Measurements from ENCODE around the gene ESPN. TPM values are rescaled to one million over a fixed set of nuclear protein-coding genes. Genes with fewer than 3 reads are reported as not detected.
A peak's percentile ranks its signal among the peaks of the same experiment; 100 is the strongest.

ESPN gene
- total and polyA plus RNA-seq, 2 of the 8 experiments (the other 6 are each of a cell fraction or from before 2014, with no cell fraction given): 5.2 to 16.3 TPM

DNA sequence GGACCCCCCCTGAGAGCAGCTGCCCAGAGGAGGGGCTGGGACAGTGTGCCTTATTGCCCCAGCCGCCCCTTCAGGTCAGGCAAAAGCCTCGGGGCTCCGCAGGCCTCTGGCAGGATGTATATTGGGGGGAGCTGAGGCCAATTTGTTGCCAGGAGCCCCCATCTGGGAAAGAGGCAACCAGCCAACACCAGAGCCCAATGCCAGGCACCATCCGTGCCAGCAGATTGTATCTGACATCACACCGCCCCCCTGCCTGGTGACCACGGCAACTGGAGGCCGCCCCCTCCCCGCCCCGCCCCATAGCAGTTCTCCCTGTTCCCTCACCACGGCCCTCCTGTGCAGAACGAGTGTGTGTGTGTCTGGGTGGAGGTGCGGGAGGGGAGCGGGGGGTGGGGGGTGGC is 70.5 kb downstream of the ESPN start:
- no peak overlapping the region for H3K14ac ChIP-seq (ENCODE audit: insufficient read length)
- no peak overlapping the region; the same call in 1 of the 2 replicates for H2BK12ac ChIP-seq (ENCODE audit: low read depth, low read length)
- POLR2A ChIA-PET (ENCODE audit: partially characterized antibody): interaction anchor here (1.3 kb wide), 1 partner anchor 59 kb away, joined by 4 read pairs; the partner anchor contains the start of gene NOL9
- CTCF ChIA-PET (ENCODE audit: partially characterized antibody): interaction anchor here (1.2 to 7.5 kb wide), 6 partner anchors 9 to 57 kb away, joined by 4 to 60 read pairs (median 6); no protein-coding TSS in a partner anchor
- no peak overlapping the region for H3K4ac ChIP-seq (replicated peaks; ENCODE audit: insufficient read length, low read depth, low read length)
- H3K36me3 ChIP-seq (ENCODE audit: control insufficient read depth in 2 of 4, insufficient read depth in 4 of 4, low read length in 3 of 4): no peaks in the 10 kb centered on the region
- H3K79me2 ChIP-seq (ENCODE audit: control insufficient read depth in 1 of 2, insufficient read depth in 2 of 2, low read length in 2 of 2): no peaks in the 10 kb centered on the region
- DNase-seq (ENCODE audit: low read depth in 1 of 2, low spot score in 2 of 2) (no peak), FAIRE-seq (no peak)
- H3K9me3 ChIP-seq (ENCODE audit: insufficient read depth in 2 of 2, low read depth in 1 of 2, low read length in 1 of 2): no peaks in the 10 kb centered on the region
- no peak overlapping the region for H3K18ac ChIP-seq (ENCODE audit: extremely low read depth, low read length)
- peak overlapping the region; percentile 1 to 87; a peak in 1 of 4 replicates for H3K4me2 ChIP-seq (ENCODE audit: insufficient read depth in 1 of 2, low read depth in 2 of 2, low read length in 2 of 2)
- no peak overlapping the region for H2BK5ac ChIP-seq (ENCODE audit: low read depth, low read length)
- H3K27me3 ChIP-seq (replicated peaks in 1 of 4; ENCODE audit: control insufficient read depth in 3 of 4, extremely low read depth in 1 of 4, insufficient read depth in 3 of 4, low read length in 3 of 4): peaks cover 0 to 31% (median 20%) of the 10 kb centered on the region in 4 experiments; a peak in 5 of 7 replicates
- no peak overlapping the region; the same call in 1 of the 2 replicates for H4K8ac ChIP-seq (ENCODE audit: extremely low read depth, insufficient read depth, low read length)
- H2AK5ac ChIP-seq (ENCODE audit: low read depth, low read length): no peak overlapping the region
- H2BK120ac ChIP-seq (replicated peaks; ENCODE audit: low read depth, low read length): no peak overlapping the region
- no peak overlapping the region for H4K5ac ChIP-seq (ENCODE audit: insufficient read length, low read depth, low read length)
- peaks cover 19% of the 10 kb centered on the region; the same call in 1 of the 2 replicates for H3K23me2 ChIP-seq (ENCODE audit: low read depth, low read length)
- H3K79me1 ChIP-seq (ENCODE audit: low read depth, low read length): no peaks in the 10 kb centered on the region; the same call in 1 of the 2 replicates
- peaks cover 0 to 37% (median 23%) of the 10 kb centered on the region in 4 experiments; a peak in 6 of 7 replicates for H3K4me1 ChIP-seq (replicated peaks in 1 of 4; ENCODE audit: control insufficient read depth in 3 of 4, insufficient read depth in 4 of 4, low read length in 3 of 4)
- H3K4me3 ChIP-seq (ENCODE audit: extremely low read depth in 1 of 4, insufficient read depth in 2 of 4, low read depth in 3 of 4, low read length in 4 of 4): no peak overlapping the region
- no peak overlapping the region for H2BK20ac ChIP-seq (ENCODE audit: low read length)
- H3K56ac ChIP-seq (replicated peaks; ENCODE audit: insufficient read length, low read depth, low read length): no peak overlapping the region
- H2AFZ ChIP-seq (ENCODE audit: low read length): no peak overlapping the region
- H4K20me1 ChIP-seq (replicated peaks in 1 of 2; ENCODE audit: control insufficient read depth in 1 of 2, insufficient read depth in 2 of 2, low read length in 2 of 2): peaks cover 4% of the 10 kb centered on the region in 2 experiments
- H3K27ac ChIP-seq (ENCODE audit: low read depth, low read length): no peak overlapping the region
- 70% methylated on average over 11 of the region's 13 CpGs; no CpG with 5 or more reads in 1 of the 2 experiments for WGBS, 2 experiments (ENCODE audit: extremely low coverage in 1 of 2, insufficient coverage in 1 of 2, insufficient read length in 1 of 2, insufficient replicate concordance in 2 of 2, low coverage in 1 of 2, low lambda C conversion rate in 2 of 2, missing lambda C conversion rate in 1 of 2)
- H3K23ac ChIP-seq (ENCODE audit: insufficient read length): no peak overlapping the region
- TF ChIP-seq PHF8 (conservative IDR thresholded peaks at IDR 0.05; ENCODE audit: low read depth, low read length) (no peak), SUZ12 (IDR thresholded peaks at IDR 0.05; ENCODE audit: low read length) (no peak), SIX5 (IDR thresholded peaks at IDR 0.05; ENCODE audit: low read depth, low read length) (no peak), EZH2 (IDR thresholded peaks at IDR 0.05; ENCODE audit: low read depth, low read length, severe bottlenecking) (no peak), EGR1 (IDR thresholded peaks at IDR 0.05; ENCODE audit: borderline replicate concordance, low read depth, low read length) (no peak), RNF2 (IDR thresholded peaks at IDR 0.05; ENCODE audit: borderline replicate concordance, low read depth, low read length, missing control alignments, poor library complexity, severe bottlenecking) (no peak), RBBP5 (IDR thresholded peaks at IDR 0.05; ENCODE audit: borderline replicate concordance, low read depth, low read length) (no peak)
- no peak overlapping the region for H2BK15ac ChIP-seq (ENCODE audit: low read length)
- H3K9ac ChIP-seq (replicated peaks in 1 of 4; ENCODE audit: extremely low read depth in 1 of 4, low read depth in 3 of 4, low read length in 3 of 4): no peak overlapping the region
- H4K91ac ChIP-seq (replicated peaks; ENCODE audit: insufficient read length, low read length): no peak overlapping the region

Data from H1 (cell line).